SK-N-SH (cell line): ENCODE data around the gene PRR16.

ENCODE experiments used
- CTCF ChIP-seq: fragments of 200-600 bp; sonication (generic); IDR thresholded peaks from 2 replicates; pipeline ENCODE4 v1.6.1; 2017; ENCODE audit warnings: antibody characterized with exemption, mild to moderate bottlenecking, moderate library complexity
- POLR2AphosphoS5 ChIP-seq: IDR thresholded peaks from 2 replicates; pipeline ENCODE4 v1.6.1; 2012; ENCODE audit warnings: low read depth, low read length
- TAF1 ChIP-seq: IDR thresholded peaks from 2 replicates; pipeline ENCODE4 v1.6.1; 2012; ENCODE audit warnings: low read depth, mild to moderate bottlenecking, low read length, moderate library complexity, borderline replicate concordance

DNA sequence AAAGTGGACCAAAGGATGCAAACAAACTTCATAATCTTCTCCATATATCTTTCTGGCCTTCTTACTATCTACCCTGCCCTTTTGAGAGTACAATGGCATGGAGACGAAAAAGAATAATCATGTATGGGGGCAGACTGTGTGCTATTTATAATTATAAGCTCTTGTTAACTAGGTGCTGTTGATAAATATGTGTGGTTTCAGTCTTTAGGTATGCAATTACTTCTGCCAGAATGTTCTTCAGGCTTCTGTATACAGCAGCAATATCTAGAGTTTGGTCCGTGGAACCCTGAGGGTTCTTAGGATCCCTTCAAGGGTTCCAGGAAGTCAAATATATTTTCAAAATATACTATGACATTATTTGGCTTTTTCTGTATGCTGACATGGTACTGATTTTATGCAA, 20.5 kb upstream of the PRR16 start:
- no peak for TF ChIP-seq CTCF
- TF ChIP-seq TAF1 = no peak
- TF ChIP-seq POLR2AphosphoS5 = no peak
